HG03066 (cell line): ENCODE measurements around the gene DQX1.
"Not testable (repeated sequence)": the region's sequence is repeated elsewhere in the genome, so short reads cannot be mapped to it uniquely, and the experiment has no call there.

ENCODE experiments used
- ATAC-seq: cut with Tn5 transposase; IDR thresholded peaks from one replicate; pipeline ENCODE4 v1.9.1; 2021; ENCODE audit warnings: low read depth; ENCODE audit not compliant: unreplicated experiment

The DQX1 gene

DNA sequence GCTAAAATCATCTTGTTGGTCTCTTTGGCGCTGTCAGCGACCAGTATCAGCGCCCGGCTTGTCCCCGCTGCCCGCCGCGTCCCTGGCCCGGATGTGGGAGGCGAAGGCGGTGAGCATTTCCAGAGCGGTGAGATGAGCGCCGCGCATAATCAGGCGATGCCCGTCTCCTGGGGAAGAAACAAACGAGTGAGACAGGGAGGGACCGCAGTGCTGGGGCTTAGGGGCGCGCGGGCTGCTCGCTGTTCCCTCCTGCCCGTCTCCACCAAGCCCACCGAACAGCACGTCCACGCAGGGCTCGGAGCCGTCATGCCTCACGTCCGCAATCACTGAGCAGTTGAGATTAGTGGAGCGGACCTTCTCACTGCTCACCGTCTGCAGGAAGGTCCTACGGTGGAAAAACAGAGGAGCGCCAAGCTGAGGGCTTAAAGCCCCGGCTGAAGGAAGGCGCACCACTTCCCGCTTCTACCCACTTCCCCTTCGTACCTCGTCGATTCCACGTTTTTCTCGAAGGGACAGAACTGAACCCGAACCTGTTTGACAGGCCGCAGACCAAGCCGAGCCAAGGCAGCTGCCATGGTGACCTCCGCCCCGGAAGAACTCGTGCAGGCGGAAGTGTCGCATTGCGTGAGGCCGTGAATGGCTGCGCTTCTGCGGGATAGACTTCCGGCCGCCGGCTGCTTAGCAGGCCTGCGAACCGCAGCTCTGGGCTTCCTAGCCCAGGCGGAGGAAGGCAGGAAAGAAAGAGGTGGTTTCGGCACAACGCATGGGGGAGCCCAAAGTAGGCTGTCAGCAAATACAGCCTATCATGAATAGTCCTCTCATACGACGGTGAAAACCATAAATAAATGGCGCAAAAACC is 53.7 kb downstream of the DQX1 start, which contains the start of gene MRPL53:
Gene MRPL53, minus strand, starts transcription at position 595 of the 859 bp plus-strand sequence. Its CDS starts 20 bp downstream, at position 575.
- ATAC-seq, result peak; percentile 82

DNA sequence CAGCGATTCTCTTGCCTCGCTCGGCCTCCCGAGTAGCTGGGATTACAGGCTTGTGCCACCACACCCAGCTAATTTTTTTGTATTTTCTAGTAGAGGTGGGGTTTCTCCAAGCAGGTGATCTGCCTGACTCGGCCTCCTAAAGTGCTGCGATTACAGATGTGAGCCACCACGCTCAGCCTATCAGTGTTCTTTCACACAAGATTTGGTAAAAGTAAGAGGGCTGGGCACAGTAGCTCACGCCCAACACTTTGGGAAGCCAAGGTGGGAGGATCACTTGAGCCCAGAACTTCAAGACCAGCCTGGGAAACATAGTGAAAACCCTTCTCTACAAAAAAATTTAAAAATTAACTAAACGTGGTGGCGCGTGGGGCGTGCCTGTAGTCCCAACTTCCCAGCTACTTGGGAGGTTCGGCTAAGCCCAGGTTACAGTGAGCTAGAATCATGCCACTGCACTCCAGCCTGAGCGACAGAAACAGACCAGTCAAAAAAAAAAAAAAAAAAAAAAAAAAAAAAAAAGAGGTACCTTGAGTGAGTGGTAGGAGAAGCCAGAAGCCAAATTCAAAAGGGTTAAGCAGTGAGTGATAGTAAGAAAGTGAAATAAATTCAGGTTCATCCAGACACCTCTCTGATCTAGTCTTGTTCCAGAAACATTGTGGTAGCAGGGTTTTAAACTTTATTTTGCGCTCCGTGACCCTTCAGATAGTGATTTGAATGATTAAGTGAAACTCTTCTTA is 54.5 kb downstream of the DQX1 start:
- ATAC-seq, result no peak

- ATAC-seq, result not testable (repeated sequence)
Measured at GRCh38 chr2:74470742-74471141, 55.3 kb downstream of the DQX1 start.
